Body of pancreas (tissue), 4 donors: ENCODE measurements around the gene FRAS1. TPM values are rescaled to one million over a fixed set of nuclear protein-coding genes. Genes with fewer than 3 reads are reported as not detected.

Source experiments
- ATAC-seq: fragments of 150-250 bp; one replicate; pipeline ENCODE4 v1.9.1; 2016
- DNase-seq, 4 donors: peaks; one replicate each; pipeline ENCODE4 v3.0.0-alpha.2; 2019
- H3K27ac ChIP-seq, 4 donors: fragments of 200-600 bp; sonication (generic); 1 replicate in 3 of 4; 2 replicates in 1 of 4; pipeline versions ENCODE4 v1.5.1 to v1.6.1; 2016 to 2019; ENCODE audit warnings: mild to moderate bottlenecking in 1 of 4, mixed read lengths in 1 of 4, moderate library complexity in 1 of 4
- H3K27me3 ChIP-seq, 2 donors: fragments of 200-600 bp; sonication (generic); one replicate each; pipeline ENCODE4 v1.6.0; 2016; ENCODE audit warnings: mild to moderate bottlenecking in 1 of 2
- H3K36me3 ChIP-seq, 2 donors: fragments of 200-600 bp; sonication (generic); replicated peaks in 1 of 2; 2 replicates each; pipeline ENCODE4 v1.5.1; 2016; ENCODE audit warnings: low read depth in 2 of 2; ENCODE audit not compliant: insufficient read depth in 1 of 2
- H3K4me1 ChIP-seq: fragments of 200-600 bp; sonication (generic); one replicate; pipeline ENCODE4 v1.6.0; 2016
- H3K4me3 ChIP-seq, 2 donors: fragments of 200-600 bp; sonication (generic); 1 replicate in 1 of 2; 2 replicates in 1 of 2; pipeline ENCODE4 v1.5.1; 2016 to 2019
- H3K9me3 ChIP-seq, 3 donors: fragments of 200-600 bp; sonication (generic); 1 replicate in 2 of 3; 2 replicates in 1 of 3; pipeline ENCODE4 v1.5.1; 2016
- POLR2A ChIP-seq, 3 donors: fragments of 450-650 bp; IDR thresholded peaks; one replicate each; pipeline ENCODE4 v1.6.1; 2016; ENCODE audit warnings: antibody characterized with exemption in 3 of 3, mild to moderate bottlenecking in 2 of 3
- WGBS, 2 donors: methylation state at CpG; one replicate each; pipeline ENCODE4 v1.1.5; 2017; 5-methylcytosine and 5-hydroxymethylcytosine counted together
- intact Hi-C: fragments of 100-400 bp; cut with DNase I; formaldehyde crosslinking; loops from one replicate; pipeline ENCODE4 v1.15.1; 2023
- total RNA-seq, 2 donors: library from RNA; depleted of rRNA; stranded (reverse); fragments of >200 nt; gene quantifications; one replicate each; pipeline ENCODE4 v1.1.0, GENCODE V29; 2016
- TF ChIP-seq, protein P1 (sequence below), 7 experiments: fragments of 450-650 bp in 4 of 7; fragments of 200-600 bp in 3 of 7; sonication (generic) in 3 of 7; IDR thresholded peaks; one replicate each; pipeline ENCODE4 v1.5.1; 2016 to 2019; ENCODE audit warnings: antibody characterized with exemption in 7 of 7

The FRAS1 gene
- total RNA-seq, 2 donors from 2014 or later: 22.6 to 24.4 TPM

DNA sequence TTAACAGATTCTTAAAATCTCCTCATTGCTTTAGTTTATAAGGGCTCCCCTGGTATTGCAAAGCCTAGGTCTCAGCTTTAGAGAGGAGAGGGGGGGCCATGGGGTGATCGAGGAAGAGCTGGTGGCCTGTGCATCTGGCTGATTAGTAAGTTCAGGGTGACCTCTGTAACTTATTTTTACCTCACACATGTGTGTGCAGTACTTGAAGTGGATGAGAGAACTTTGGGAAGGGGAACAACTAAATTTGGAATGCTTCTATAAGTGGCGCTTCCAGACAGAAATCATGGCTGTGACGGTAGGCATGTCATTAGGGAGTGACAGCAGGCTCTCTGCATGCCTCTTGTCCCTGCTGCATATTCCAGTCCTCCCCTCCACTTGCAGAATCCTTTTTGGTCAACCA, 41.9 kb downstream of the FRAS1 start:
- Histone ChIP-seq H3K27ac (no peak overlapping the region), H3K27me3 (no peaks in the 10 kb centered on the region), H3K9me3 (no peaks in the 10 kb centered on the region), H3K4me3 (no peak overlapping the region), H3K36me3 (no peaks in the 10 kb centered on the region), H3K4me1 (peaks cover 7% of the 10 kb centered on the region)
- 71% methylated on average over 3 of the region's 3 CpGs for WGBS, 2 donors
- intact Hi-C loops: no loop called here
- no peak for DNase-seq
- TF ChIP-seq, protein P1, sequence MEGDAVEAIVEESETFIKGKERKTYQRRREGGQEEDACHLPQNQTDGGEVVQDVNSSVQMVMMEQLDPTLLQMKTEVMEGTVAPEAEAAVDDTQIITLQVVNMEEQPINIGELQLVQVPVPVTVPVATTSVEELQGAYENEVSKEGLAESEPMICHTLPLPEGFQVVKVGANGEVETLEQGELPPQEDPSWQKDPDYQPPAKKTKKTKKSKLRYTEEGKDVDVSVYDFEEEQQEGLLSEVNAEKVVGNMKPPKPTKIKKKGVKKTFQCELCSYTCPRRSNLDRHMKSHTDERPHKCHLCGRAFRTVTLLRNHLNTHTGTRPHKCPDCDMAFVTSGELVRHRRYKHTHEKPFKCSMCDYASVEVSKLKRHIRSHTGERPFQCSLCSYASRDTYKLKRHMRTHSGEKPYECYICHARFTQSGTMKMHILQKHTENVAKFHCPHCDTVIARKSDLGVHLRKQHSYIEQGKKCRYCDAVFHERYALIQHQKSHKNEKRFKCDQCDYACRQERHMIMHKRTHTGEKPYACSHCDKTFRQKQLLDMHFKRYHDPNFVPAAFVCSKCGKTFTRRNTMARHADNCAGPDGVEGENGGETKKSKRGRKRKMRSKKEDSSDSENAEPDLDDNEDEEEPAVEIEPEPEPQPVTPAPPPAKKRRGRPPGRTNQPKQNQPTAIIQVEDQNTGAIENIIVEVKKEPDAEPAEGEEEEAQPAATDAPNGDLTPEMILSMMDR (IDR thresholded peaks at IDR 0.05): no peak
- TF ChIP-seq POLR2A (IDR thresholded peaks at IDR 0.05): no peak
- ATAC-seq: no peak

- Histone ChIP-seq H3K4me1 (peaks cover 7% of the 10 kb centered on the region), H3K4me3 (no peak overlapping the region), H3K27me3 (no peaks in the 10 kb centered on the region), H3K27ac (no peak overlapping the region), H3K36me3 (no peaks in the 10 kb centered on the region), H3K9me3 (no peaks in the 10 kb centered on the region)
- intact Hi-C loops: no loop called here
- TF ChIP-seq, protein P1 (IDR thresholded peaks at IDR 0.05): no peak
- no peak for TF ChIP-seq POLR2A (IDR thresholded peaks at IDR 0.05)
- ATAC-seq: no peak
- DNase-seq: no peak
Measured at GRCh38 chr4:78100060-78100459, 42.9 kb downstream of the FRAS1 start.

DNA sequence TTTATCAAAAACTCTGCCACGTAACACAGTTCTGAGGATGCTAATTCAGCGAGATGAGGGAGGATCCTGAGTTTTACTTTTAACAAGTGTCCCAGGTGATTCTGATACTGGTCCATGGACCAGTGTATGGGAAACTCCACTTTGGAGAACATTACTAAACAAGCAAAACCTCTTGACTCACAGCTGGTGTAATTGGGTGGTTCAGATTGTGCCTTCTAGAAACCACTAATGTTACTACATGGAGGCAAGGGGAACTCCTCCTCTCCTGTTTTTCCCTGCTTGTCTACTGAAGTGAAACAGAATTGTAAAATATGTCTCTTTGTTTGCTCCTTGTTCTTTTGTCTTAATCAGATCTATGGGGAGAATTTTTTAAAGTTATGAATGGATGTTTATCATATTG, 62.6 kb downstream of the FRAS1 start:
- WGBS, 2 donors: 83 to 87% methylated on average over 2 of the region's 2 CpGs
- no peak for DNase-seq
- no peak for ATAC-seq
- Histone ChIP-seq H3K27ac (no peak overlapping the region), H3K4me1 (no peaks in the 10 kb centered on the region), H3K4me3 (no peak overlapping the region), H3K36me3 (no peaks in the 10 kb centered on the region), H3K9me3 (no peaks in the 10 kb centered on the region), H3K27me3 (no peaks in the 10 kb centered on the region)
- intact Hi-C loops: no loop called here
- TF ChIP-seq, protein P1 (IDR thresholded peaks at IDR 0.05): no peak
- TF ChIP-seq POLR2A (IDR thresholded peaks at IDR 0.05): no peak

DNA sequence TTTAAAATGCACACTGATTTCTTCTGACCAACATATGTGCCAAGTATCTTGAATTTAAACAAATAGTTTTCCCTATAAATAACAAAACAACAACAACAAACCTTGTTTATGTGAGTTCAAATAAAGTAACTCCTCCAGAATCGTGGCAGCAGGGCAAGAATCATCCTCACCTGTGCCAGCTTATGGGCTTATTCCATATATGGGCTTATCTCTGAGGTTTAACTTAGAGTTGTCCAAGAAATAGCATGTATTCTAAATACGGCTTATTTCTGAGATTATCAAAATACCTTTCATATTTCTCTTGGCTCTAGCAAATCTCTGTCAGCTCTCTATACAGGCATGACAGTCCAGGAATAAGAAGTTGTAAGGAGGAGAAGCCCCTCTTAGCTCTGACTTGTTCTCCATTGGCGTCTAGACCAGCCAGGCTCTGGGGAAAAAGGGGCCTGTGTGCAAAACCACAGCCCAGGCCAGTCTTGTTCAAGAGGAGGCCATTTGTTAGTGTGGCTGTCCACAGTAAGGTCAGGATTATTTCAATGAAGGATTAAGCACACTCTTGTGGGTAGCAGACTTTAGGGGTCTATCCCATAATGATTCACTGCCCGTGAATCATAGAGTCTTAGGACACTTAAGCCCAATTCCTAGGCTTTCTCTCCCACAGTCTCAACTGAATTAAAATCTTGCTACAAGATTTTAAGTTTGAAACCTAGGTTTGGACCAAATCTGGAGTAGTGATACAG, 63.2 kb downstream of the FRAS1 start:
- no peaks in the 10 kb centered on the region for H3K27me3 ChIP-seq
- no peak for DNase-seq
- H3K4me1 ChIP-seq: no peaks in the 10 kb centered on the region

More for the DNA sequence above, 63.2 kb downstream of the FRAS1 start:
- Histone ChIP-seq H3K4me3 (no peak overlapping the region), H3K27ac (peak overlapping the region in 1 of 4 donors; percentile 7), H3K9me3 (no peaks in the 10 kb centered on the region), H3K36me3 (no peaks in the 10 kb centered on the region)
- intact Hi-C loops: no loop called here
- no peak for TF ChIP-seq POLR2A (IDR thresholded peaks at IDR 0.05)
- TF ChIP-seq, protein P1 (IDR thresholded peaks at IDR 0.05): no peak
- ATAC-seq: no peak
- 54 to 60% methylated on average over 4 of the region's 4 CpGs for WGBS, 2 donors
